HEK293 (cell line): Measurements from ENCODE around the gene ZNF692.

Experiments
- CTCF ChIA-PET: fragments of 350-600 bp; formaldehyde crosslinking; extraction: SDS; loops from one replicate; lab custom pipeline; 2021; ENCODE audit warnings: antibody characterized with exemption; lab: Yijun Ruan, JAX
- POLR2A ChIA-PET: fragments of 300-600 bp; formaldehyde crosslinking; extraction: SDS; loops from one replicate; lab custom pipeline; 2020; ENCODE audit warnings: antibody characterized with exemption, inconsistent platforms; lab: Yijun Ruan, JAX
- H3K27ac ChIP-seq: fragments of 200-500 bp; sonication (Bioruptor generic); 2 replicates; pipeline ENCODE4 v1.5.1; 2014; ENCODE audit warnings: low read depth, low read length, control low read depth, inconsistent platforms; ENCODE audit errors: extremely low read depth
- H3K36me3 ChIP-seq, 2 experiments: fragments of 200-500 bp in 1 of 2; sonication (Bioruptor generic) in 1 of 2; 1 replicate in 1 of 2; 2 replicates in 1 of 2; pipeline ENCODE4 v1.5.1; 2014 to 2017; ENCODE audit warnings: inconsistent platforms in 2 of 2, low read length in 2 of 2; ENCODE audit not compliant: control insufficient read depth in 2 of 2, insufficient read depth in 1 of 2
- H3K4me1 ChIP-seq: fragments of 200-500 bp; sonication (Bioruptor generic); 2 replicates; pipeline ENCODE4 v1.5.1; 2014; ENCODE audit warnings: mild to moderate bottlenecking, low read length, inconsistent platforms; ENCODE audit not compliant: control insufficient read depth, insufficient read depth
- H3K4me3 ChIP-seq: 2 replicates; pipeline ENCODE4 v1.5.1; 2011; ENCODE audit warnings: low read depth, mild to moderate bottlenecking, control low read depth, low read length, moderate library complexity
- H3K9me3 ChIP-seq: fragments of 200-500 bp; sonication (Bioruptor generic); 2 replicates; pipeline ENCODE4 v1.5.1; 2014; ENCODE audit warnings: low read depth, low read length, inconsistent platforms; ENCODE audit not compliant: control insufficient read depth, insufficient read depth
- BCL11B ChIP-seq: fragments of 450-650 bp; formaldehyde crosslinking; IDR thresholded peaks from 2 replicates; pipeline ENCODE4 v1.5.1; 2016; ENCODE audit warnings: low read depth, missing biosample characterization, missing genetic modification characterization
- FEZF1 ChIP-seq: fragments of 450-650 bp; formaldehyde crosslinking; IDR thresholded peaks from 2 replicates; pipeline ENCODE4 v1.5.1; 2016; ENCODE audit warnings: missing biosample characterization, missing genetic modification characterization
- KLF16 ChIP-seq: fragments of 450-650 bp; formaldehyde crosslinking; IDR thresholded peaks from 2 replicates; pipeline ENCODE4 v1.5.1; 2017; ENCODE audit warnings: missing biosample characterization, missing genetic modification characterization
- KLF8 ChIP-seq: fragments of 450-650 bp; formaldehyde crosslinking; IDR thresholded peaks from 2 replicates; pipeline ENCODE4 v1.5.1; 2016; ENCODE audit warnings: missing biosample characterization, missing genetic modification characterization
- ZBTB17 ChIP-seq: fragments of 450-650 bp; formaldehyde crosslinking; IDR thresholded peaks from 2 replicates; pipeline ENCODE4 v1.5.1; 2016; ENCODE audit warnings: missing biosample characterization, missing genetic modification characterization
- ZBTB20 ChIP-seq: fragments of 450-650 bp; formaldehyde crosslinking; IDR thresholded peaks from 2 replicates; pipeline ENCODE4 v1.5.1; 2016; ENCODE audit warnings: missing biosample characterization, missing genetic modification characterization
- ZBTB8A ChIP-seq: fragments of 450-650 bp; formaldehyde crosslinking; IDR thresholded peaks from 2 replicates; pipeline ENCODE4 v1.5.1; 2016; ENCODE audit warnings: missing biosample characterization, missing genetic modification characterization
- ZEB2 ChIP-seq: fragments of 450-650 bp; formaldehyde crosslinking; IDR thresholded peaks from 2 replicates; pipeline ENCODE4 v1.5.1; 2016; ENCODE audit warnings: missing biosample characterization, missing genetic modification characterization
- ZFP69B ChIP-seq: fragments of 450-650 bp; formaldehyde crosslinking; IDR thresholded peaks from 2 replicates; pipeline ENCODE4 v1.5.1; 2016; ENCODE audit warnings: missing biosample characterization, missing genetic modification characterization
- ZNF10 ChIP-seq: fragments of 450-650 bp; formaldehyde crosslinking; IDR thresholded peaks from 2 replicates; pipeline ENCODE4 v1.5.1; 2017; ENCODE audit warnings: missing biosample characterization, missing genetic modification characterization
- ZNF132 ChIP-seq: fragments of 450-650 bp; formaldehyde crosslinking; IDR thresholded peaks from 2 replicates; pipeline ENCODE4 v1.5.1; 2017; ENCODE audit warnings: missing biosample characterization, missing genetic modification characterization, borderline replicate concordance
- ZNF335 ChIP-seq: fragments of 450-650 bp; formaldehyde crosslinking; conservative IDR thresholded peaks from 2 replicates; pipeline ENCODE4 v1.5.1; 2016; ENCODE audit warnings: missing biosample characterization, missing genetic modification characterization
- ZNF423 ChIP-seq: fragments of 450-650 bp; formaldehyde crosslinking; IDR thresholded peaks from 2 replicates; pipeline ENCODE4 v1.5.1; 2016; ENCODE audit warnings: missing biosample characterization, missing genetic modification characterization
- ZNF544 ChIP-seq: fragments of 450-650 bp; formaldehyde crosslinking; IDR thresholded peaks from 2 replicates; pipeline ENCODE4 v1.5.0; 2017; ENCODE audit warnings: missing biosample characterization, missing genetic modification characterization
- ZNF670 ChIP-seq: fragments of 450-650 bp; formaldehyde crosslinking; IDR thresholded peaks from 2 replicates; pipeline ENCODE4 v1.5.1; 2016; ENCODE audit warnings: missing biosample characterization, missing genetic modification characterization, low read depth
- ZNF777 ChIP-seq: fragments of 450-650 bp; formaldehyde crosslinking; IDR thresholded peaks from 2 replicates; pipeline ENCODE4 v1.5.1; 2017; ENCODE audit warnings: missing biosample characterization, missing genetic modification characterization, borderline replicate concordance
- TF ChIP-seq, protein P1 (sequence below): fragments of 450-650 bp; formaldehyde crosslinking; IDR thresholded peaks from 2 replicates; pipeline ENCODE4 v1.5.1; 2016; ENCODE audit warnings: missing biosample characterization, missing genetic modification characterization
- TF ChIP-seq, protein P2 (sequence below): fragments of 450-650 bp; formaldehyde crosslinking; optimal IDR thresholded peaks from 2 replicates; pipeline ENCODE3; 2016; ENCODE audit warnings: missing biosample characterization, mild to moderate bottlenecking, missing genetic modification characterization
- TF ChIP-seq, protein P3 (sequence below): fragments of 450-650 bp; formaldehyde crosslinking; IDR thresholded peaks from 2 replicates; pipeline ENCODE4 v1.5.1; 2017; ENCODE audit warnings: missing biosample characterization, missing genetic modification characterization
- TF ChIP-seq, protein P4 (sequence below): fragments of 450-650 bp; formaldehyde crosslinking; IDR thresholded peaks from 2 replicates; pipeline ENCODE4 v1.5.1; 2016; ENCODE audit warnings: missing biosample characterization, missing genetic modification characterization
- TF ChIP-seq, protein P5 (sequence below): fragments of 450-650 bp; formaldehyde crosslinking; IDR thresholded peaks from 2 replicates; pipeline ENCODE4 v1.5.1; 2016; ENCODE audit warnings: missing biosample characterization, missing genetic modification characterization
- TF ChIP-seq, protein P6 (sequence below): fragments of 450-650 bp; formaldehyde crosslinking; IDR thresholded peaks from 2 replicates; pipeline ENCODE4 v1.5.1; 2016; ENCODE audit warnings: missing biosample characterization, missing genetic modification characterization
- TF ChIP-seq, protein P7 (sequence below): fragments of 450-650 bp; formaldehyde crosslinking; IDR thresholded peaks from 2 replicates; pipeline ENCODE4 v1.5.1; 2017; ENCODE audit warnings: missing biosample characterization, missing genetic modification characterization

ZNF692 gene

DNA sequence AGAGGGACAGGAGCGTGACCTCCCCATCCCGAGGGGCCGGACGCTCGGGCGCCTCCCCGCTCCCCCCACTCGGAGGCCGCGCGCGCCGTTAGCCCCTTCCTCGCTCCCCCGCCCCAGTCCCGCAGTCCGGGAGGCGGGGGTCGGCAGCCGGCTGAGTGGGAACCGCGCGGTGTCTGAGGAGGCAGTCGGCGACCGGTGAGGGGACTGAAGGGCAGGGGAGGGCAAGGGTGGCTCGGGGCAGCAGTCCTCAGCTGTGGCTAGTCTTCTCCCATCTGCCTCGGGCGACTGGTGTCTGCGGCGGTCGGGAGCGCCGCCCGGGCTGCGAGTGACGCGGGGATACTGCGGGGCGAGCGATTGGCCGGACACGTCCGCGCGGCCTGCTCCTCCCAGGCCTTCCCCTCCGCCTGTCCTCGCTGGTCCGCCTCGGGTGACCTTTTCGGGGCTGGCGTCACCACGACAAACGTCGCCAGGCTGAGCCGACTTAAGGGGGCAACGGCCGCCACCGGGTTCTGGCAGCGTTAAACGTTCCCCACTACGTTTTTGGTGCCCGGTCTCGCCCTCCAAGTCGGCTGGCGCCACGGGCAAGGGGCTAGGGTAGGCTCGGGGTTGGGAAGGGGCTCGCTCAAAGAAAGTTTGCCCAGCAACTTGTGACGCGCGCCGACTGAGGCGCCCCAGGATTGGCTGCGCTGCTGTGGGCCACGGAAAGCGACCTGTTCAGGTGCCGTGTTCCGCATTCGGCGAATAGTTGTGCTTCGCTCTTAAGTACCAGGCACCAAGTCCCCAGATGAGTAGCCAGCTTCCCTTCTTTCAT is 20.3 kb downstream of the ZNF692 start:
- H3K27ac ChIP-seq: peak overlapping the region; percentile 73
- H3K4me3 ChIP-seq: peak overlapping the region; percentile 59
- POLR2A ChIA-PET: interaction anchor here (0.7 to 2.4 kb wide), 6 partner anchors 11 to 67 kb away, joined by 3 to 19 read pairs (median 4); partner anchors contain the start of genes PGBD2, SH3BP5L and ZNF692
- no peaks in the 10 kb centered on the region for H3K9me3 ChIP-seq
- CTCF ChIA-PET: no interaction called here
- no peaks in the 10 kb centered on the region for H3K4me1 ChIP-seq
- TF ChIP-seq ZNF10 (tag by site-specific recombination) (peak; percentile 86), ZBTB17 (no peak), ZBTB8A (tag by site-specific recombination) (peak; percentile 70), ZNF777 (tag by site-specific recombination) (no peak), ZNF670 (tag by site-specific recombination) (no peak), KLF8 (tag by site-specific recombination) (peak; percentile 24; the same call in 1 of the 2 replicates), ZBTB20 (tag by site-specific recombination) (peak; percentile 54; the same call in 1 of the 2 replicates), ZNF132 (no peak), ZEB2 (tag by site-specific recombination) (0 out of 2 replicates have a peak, but pooled peaks have one; percentile 18), ZNF335 (tag by site-specific recombination) (peak; percentile 64), BCL11B (tag by site-specific recombination) (no peak), ZNF544 (tag by site-specific recombination) (no peak), KLF16 (tag by site-specific recombination) (no peak), ZFP69B (tag by site-specific recombination) (peak; percentile 87), FEZF1 (tag by site-specific recombination) (no peak), ZNF423 (tag by site-specific recombination) (no peak)
- TF ChIP-seq, protein P1, sequence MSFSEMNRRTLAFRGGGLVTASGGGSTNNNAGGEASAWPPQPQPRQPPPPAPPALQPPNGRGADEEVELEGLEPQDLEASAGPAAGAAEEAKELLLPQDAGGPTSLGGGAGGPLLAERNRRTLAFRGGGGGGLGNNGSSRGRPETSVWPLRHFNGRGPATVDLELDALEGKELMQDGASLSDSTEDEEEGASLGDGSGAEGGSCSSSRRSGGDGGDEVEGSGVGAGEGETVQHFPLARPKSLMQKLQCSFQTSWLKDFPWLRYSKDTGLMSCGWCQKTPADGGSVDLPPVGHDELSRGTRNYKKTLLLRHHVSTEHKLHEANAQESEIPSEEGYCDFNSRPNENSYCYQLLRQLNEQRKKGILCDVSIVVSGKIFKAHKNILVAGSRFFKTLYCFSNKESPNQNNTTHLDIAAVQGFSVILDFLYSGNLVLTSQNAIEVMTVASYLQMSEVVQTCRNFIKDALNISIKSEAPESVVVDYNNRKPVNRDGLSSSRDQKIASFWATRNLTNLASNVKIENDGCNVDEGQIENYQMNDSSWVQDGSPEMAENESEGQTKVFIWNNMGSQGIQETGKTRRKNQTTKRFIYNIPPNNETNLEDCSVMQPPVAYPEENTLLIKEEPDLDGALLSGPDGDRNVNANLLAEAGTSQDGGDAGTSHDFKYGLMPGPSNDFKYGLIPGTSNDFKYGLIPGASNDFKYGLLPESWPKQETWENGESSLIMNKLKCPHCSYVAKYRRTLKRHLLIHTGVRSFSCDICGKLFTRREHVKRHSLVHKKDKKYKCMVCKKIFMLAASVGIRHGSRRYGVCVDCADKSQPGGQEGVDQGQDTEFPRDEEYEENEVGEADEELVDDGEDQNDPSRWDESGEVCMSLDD: no peak
- TF ChIP-seq, protein P2, sequence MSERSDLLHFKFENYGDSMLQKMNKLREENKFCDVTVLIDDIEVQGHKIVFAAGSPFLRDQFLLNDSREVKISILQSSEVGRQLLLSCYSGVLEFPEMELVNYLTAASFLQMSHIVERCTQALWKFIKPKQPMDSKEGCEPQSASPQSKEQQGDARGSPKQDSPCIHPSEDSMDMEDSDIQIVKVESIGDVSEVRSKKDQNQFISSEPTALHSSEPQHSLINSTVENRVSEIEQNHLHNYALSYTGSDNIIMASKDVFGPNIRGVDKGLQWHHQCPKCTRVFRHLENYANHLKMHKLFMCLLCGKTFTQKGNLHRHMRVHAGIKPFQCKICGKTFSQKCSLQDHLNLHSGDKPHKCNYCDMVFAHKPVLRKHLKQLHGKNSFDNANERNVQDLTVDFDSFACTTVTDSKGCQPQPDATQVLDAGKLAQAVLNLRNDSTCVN (tag by site-specific recombination): peak; percentile 73
- TF ChIP-seq, protein P3, sequence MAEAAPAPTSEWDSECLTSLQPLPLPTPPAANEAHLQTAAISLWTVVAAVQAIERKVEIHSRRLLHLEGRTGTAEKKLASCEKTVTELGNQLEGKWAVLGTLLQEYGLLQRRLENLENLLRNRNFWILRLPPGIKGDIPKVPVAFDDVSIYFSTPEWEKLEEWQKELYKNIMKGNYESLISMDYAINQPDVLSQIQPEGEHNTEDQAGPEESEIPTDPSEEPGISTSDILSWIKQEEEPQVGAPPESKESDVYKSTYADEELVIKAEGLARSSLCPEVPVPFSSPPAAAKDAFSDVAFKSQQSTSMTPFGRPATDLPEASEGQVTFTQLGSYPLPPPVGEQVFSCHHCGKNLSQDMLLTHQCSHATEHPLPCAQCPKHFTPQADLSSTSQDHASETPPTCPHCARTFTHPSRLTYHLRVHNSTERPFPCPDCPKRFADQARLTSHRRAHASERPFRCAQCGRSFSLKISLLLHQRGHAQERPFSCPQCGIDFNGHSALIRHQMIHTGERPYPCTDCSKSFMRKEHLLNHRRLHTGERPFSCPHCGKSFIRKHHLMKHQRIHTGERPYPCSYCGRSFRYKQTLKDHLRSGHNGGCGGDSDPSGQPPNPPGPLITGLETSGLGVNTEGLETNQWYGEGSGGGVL (tag by site-specific recombination): 0 out of 2 replicates have a peak, but pooled peaks have one; percentile 11
- TF ChIP-seq, protein P4, sequence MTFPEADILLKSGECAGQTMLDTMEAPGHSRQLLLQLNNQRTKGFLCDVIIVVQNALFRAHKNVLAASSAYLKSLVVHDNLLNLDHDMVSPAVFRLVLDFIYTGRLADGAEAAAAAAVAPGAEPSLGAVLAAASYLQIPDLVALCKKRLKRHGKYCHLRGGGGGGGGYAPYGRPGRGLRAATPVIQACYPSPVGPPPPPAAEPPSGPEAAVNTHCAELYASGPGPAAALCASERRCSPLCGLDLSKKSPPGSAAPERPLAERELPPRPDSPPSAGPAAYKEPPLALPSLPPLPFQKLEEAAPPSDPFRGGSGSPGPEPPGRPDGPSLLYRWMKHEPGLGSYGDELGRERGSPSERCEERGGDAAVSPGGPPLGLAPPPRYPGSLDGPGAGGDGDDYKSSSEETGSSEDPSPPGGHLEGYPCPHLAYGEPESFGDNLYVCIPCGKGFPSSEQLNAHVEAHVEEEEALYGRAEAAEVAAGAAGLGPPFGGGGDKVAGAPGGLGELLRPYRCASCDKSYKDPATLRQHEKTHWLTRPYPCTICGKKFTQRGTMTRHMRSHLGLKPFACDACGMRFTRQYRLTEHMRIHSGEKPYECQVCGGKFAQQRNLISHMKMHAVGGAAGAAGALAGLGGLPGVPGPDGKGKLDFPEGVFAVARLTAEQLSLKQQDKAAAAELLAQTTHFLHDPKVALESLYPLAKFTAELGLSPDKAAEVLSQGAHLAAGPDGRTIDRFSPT (tag by site-specific recombination): peak; percentile 36; the same call in 1 of the 2 replicates
- TF ChIP-seq, protein P5, sequence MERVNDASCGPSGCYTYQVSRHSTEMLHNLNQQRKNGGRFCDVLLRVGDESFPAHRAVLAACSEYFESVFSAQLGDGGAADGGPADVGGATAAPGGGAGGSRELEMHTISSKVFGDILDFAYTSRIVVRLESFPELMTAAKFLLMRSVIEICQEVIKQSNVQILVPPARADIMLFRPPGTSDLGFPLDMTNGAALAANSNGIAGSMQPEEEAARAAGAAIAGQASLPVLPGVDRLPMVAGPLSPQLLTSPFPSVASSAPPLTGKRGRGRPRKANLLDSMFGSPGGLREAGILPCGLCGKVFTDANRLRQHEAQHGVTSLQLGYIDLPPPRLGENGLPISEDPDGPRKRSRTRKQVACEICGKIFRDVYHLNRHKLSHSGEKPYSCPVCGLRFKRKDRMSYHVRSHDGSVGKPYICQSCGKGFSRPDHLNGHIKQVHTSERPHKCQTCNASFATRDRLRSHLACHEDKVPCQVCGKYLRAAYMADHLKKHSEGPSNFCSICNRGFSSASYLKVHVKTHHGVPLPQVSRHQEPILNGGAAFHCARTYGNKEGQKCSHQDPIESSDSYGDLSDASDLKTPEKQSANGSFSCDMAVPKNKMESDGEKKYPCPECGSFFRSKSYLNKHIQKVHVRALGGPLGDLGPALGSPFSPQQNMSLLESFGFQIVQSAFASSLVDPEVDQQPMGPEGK (tag by site-specific recombination): 0 out of 2 replicates have a peak, but pooled peaks have one; percentile 52
- TF ChIP-seq, protein P6, sequence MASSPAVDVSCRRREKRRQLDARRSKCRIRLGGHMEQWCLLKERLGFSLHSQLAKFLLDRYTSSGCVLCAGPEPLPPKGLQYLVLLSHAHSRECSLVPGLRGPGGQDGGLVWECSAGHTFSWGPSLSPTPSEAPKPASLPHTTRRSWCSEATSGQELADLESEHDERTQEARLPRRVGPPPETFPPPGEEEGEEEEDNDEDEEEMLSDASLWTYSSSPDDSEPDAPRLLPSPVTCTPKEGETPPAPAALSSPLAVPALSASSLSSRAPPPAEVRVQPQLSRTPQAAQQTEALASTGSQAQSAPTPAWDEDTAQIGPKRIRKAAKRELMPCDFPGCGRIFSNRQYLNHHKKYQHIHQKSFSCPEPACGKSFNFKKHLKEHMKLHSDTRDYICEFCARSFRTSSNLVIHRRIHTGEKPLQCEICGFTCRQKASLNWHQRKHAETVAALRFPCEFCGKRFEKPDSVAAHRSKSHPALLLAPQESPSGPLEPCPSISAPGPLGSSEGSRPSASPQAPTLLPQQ: peak; percentile 96
- TF ChIP-seq, protein P7, sequence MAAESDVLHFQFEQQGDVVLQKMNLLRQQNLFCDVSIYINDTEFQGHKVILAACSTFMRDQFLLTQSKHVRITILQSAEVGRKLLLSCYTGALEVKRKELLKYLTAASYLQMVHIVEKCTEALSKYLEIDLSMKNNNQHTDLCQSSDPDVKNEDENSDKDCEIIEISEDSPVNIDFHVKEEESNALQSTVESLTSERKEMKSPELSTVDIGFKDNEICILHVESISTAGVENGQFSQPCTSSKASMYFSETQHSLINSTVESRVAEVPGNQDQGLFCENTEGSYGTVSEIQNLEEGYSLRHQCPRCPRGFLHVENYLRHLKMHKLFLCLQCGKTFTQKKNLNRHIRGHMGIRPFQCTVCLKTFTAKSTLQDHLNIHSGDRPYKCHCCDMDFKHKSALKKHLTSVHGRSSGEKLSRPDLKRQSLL (tag by site-specific recombination): no peak
- H3K36me3 ChIP-seq: peaks cover 0 to 13% of the 10 kb centered on the region in 2 experiments; a peak in 1 of 3 replicates
